Lower lobe of right lung (tissue), 2 donors: Measurements from ENCODE around the gene ZNF254. TPM values are rescaled to one million over a fixed set of nuclear protein-coding genes. Genes with fewer than 3 reads are reported as not detected.

Experiments
- ATAC-seq, 2 donors: fragments of 200-7000 bp; cut with Tn5 transposase; one replicate each; pipeline ENCODE4 v1.9.1; 2020 to 2022; ENCODE audit warnings: mild to moderate bottlenecking in 2 of 2, moderate library complexity in 2 of 2
- DNase-seq: peaks from one replicate; pipeline ENCODE4 v3.0.0-alpha.2; 2020
- H3K27ac ChIP-seq: fragments of 200-600 bp; one replicate; pipeline ENCODE4 v1.8.0; 2022
- H3K27me3 ChIP-seq: fragments of 200-600 bp; one replicate; pipeline ENCODE4 v1.8.0; 2022; ENCODE audit warnings: low read depth
- H3K36me3 ChIP-seq: fragments of 200-600 bp; one replicate; pipeline ENCODE4 v1.8.0; 2022; ENCODE audit warnings: mild to moderate bottlenecking
- H3K4me1 ChIP-seq: fragments of 200-600 bp; one replicate; pipeline ENCODE4 v1.8.0; 2022
- H3K4me3 ChIP-seq: fragments of 200-600 bp; one replicate; pipeline ENCODE4 v1.8.0; 2022; ENCODE audit warnings: mild to moderate bottlenecking
- H3K9me3 ChIP-seq: fragments of 200-600 bp; one replicate; pipeline ENCODE4 v1.8.0; 2022
- CTCF ChIP-seq: fragments of 200-600 bp; IDR thresholded peaks from one replicate; pipeline ENCODE4 v1.8.0; 2022; ENCODE audit warnings: antibody characterized with exemption, mild to moderate bottlenecking
- intact Hi-C: fragments of 100-400 bp; cut with DNase I; formaldehyde crosslinking; loops from one replicate; pipeline ENCODE4 v1.11.0; 2022
- total RNA-seq: library from RNA; stranded (reverse); fragmentation: NEBNext Ultra II Directional; extraction: Animal tissue kit (Norgen Biotek cat#: 25700); gene quantifications from one replicate; pipeline ENCODE4 v1.2.1, GENCODE V29; 2021
- donor health status: DM: no; HTN: yes; CAD: no; lungs with severe emphysema.

ZNF254 gene
- total RNA-seq, 1 donor from 2014 or later, result 20.0 TPM

- no peaks in the 10 kb centered on the region for H3K27me3 ChIP-seq
- no peak for TF ChIP-seq CTCF
- intact Hi-C loops, result no loop called here
- H3K9me3 ChIP-seq, result no peaks in the 10 kb centered on the region
- ATAC-seq, result no peak
- H3K27ac ChIP-seq, result no peak overlapping the region
- no peak for DNase-seq
- no peak overlapping the region for H3K4me3 ChIP-seq
- no peaks in the 10 kb centered on the region for H3K4me1 ChIP-seq
- H3K36me3 ChIP-seq, result peaks cover 99% of the 10 kb centered on the region
Measured at GRCh38 chr19:24051516-24051915, 35.5 kb upstream of the ZNF254 start.

GRCh38 chr19:24052811-24053210 is 34.2 kb upstream of the ZNF254 start:
- no peaks in the 10 kb centered on the region for H3K4me1 ChIP-seq
- DNase-seq (no peak), ATAC-seq (no peak)
- no peak overlapping the region for H3K4me3 ChIP-seq
- H3K36me3 ChIP-seq, result peaks cover 97% of the 10 kb centered on the region
- no peak for TF ChIP-seq CTCF
- no peak overlapping the region for H3K27ac ChIP-seq
- no peaks in the 10 kb centered on the region for H3K9me3 ChIP-seq
- no peaks in the 10 kb centered on the region for H3K27me3 ChIP-seq
- intact Hi-C loops, result no loop called here

GRCh38 chr19:24053601-24054000 is 33.4 kb upstream of the ZNF254 start:
- DNase-seq (no peak), ATAC-seq (no peak)
- no peak for TF ChIP-seq CTCF
- Histone ChIP-seq H3K4me1 (no peaks in the 10 kb centered on the region), H3K27ac (no peak overlapping the region), H3K27me3 (no peaks in the 10 kb centered on the region), H3K9me3 (no peaks in the 10 kb centered on the region), H3K4me3 (no peak overlapping the region), H3K36me3 (peaks cover 97% of the 10 kb centered on the region)
- intact Hi-C loops, result no loop called here

- Histone ChIP-seq H3K27me3 (no peaks in the 10 kb centered on the region), H3K27ac (no peak overlapping the region), H3K4me1 (no peaks in the 10 kb centered on the region), H3K36me3 (peaks cover 96% of the 10 kb centered on the region), H3K9me3 (no peaks in the 10 kb centered on the region), H3K4me3 (no peak overlapping the region)
- DNase-seq (no peak), ATAC-seq (no peak)
- no peak for TF ChIP-seq CTCF
- intact Hi-C loops, result no loop called here
Measured at GRCh38 chr19:24054044-24054935, 32.7 kb upstream of the ZNF254 start.

- no peaks in the 10 kb centered on the region for H3K27me3 ChIP-seq
- H3K4me3 ChIP-seq, result no peak overlapping the region
- no peak for DNase-seq
- no peak for TF ChIP-seq CTCF
- no peaks in the 10 kb centered on the region for H3K9me3 ChIP-seq
- ATAC-seq, result no peak
- intact Hi-C loops, result no loop called here
- H3K36me3 ChIP-seq, result peaks cover 95% of the 10 kb centered on the region
- no peaks in the 10 kb centered on the region for H3K4me1 ChIP-seq
- H3K27ac ChIP-seq, result no peak overlapping the region
Measured at GRCh38 chr19:24055548-24055947, 31.4 kb upstream of the ZNF254 start.
